Liver (tissue), 9 donors: ENCODE data around the gene LILRB3. TPM values are rescaled to one million over a fixed set of nuclear protein-coding genes. Genes with fewer than 3 reads are reported as not detected.

Experiments
- DNase-seq: peaks from one replicate; pipeline ENCODE4 v3.0.0-alpha.2; 2017; ENCODE audit warnings: low spot score
- H3K27ac ChIP-seq, 2 donors: one replicate each; pipeline ENCODE4 v1.7.0; 2013; ENCODE audit warnings: inconsistent platforms in 2 of 2, low read length in 2 of 2, control low read depth in 1 of 2, low read depth in 1 of 2, mild to moderate bottlenecking in 1 of 2
- H3K27me3 ChIP-seq, 4 donors: one replicate each; pipeline versions ENCODE4 v1.6.1 to v1.7.0; 2013; ENCODE audit warnings: low read length in 3 of 4, inconsistent platforms in 1 of 4, mild to moderate bottlenecking in 1 of 4, moderate library complexity in 1 of 4; ENCODE audit not compliant: control insufficient read depth in 4 of 4, insufficient read depth in 4 of 4
- H3K36me3 ChIP-seq, 4 donors: one replicate each; pipeline versions ENCODE4 v1.6.1 to v1.7.0; 2013; ENCODE audit warnings: low read length in 3 of 4, mild to moderate bottlenecking in 3 of 4, low read depth in 1 of 4, moderate library complexity in 1 of 4; ENCODE audit not compliant: control insufficient read depth in 4 of 4, insufficient read depth in 3 of 4
- H3K4me1 ChIP-seq, 4 donors: one replicate each; pipeline versions ENCODE4 v1.6.1 to v1.7.0; 2013; ENCODE audit warnings: low read length in 3 of 4, mild to moderate bottlenecking in 3 of 4, moderate library complexity in 1 of 4; ENCODE audit not compliant: control insufficient read depth in 4 of 4, insufficient read depth in 4 of 4
- H3K4me3 ChIP-seq, 3 donors: one replicate each; pipeline versions ENCODE4 v1.6.1 to v1.7.0; 2013; ENCODE audit warnings: low read length in 3 of 3, control low read depth in 1 of 3, low read depth in 1 of 3, mild to moderate bottlenecking in 1 of 3
- H3K9ac ChIP-seq, 2 donors: one replicate each; pipeline ENCODE4 v1.7.0; 2013; ENCODE audit warnings: low read length in 2 of 2, mild to moderate bottlenecking in 2 of 2, moderate library complexity in 2 of 2, control low read depth in 1 of 2, low read depth in 1 of 2
- H3K9me3 ChIP-seq, 4 donors: one replicate each; pipeline versions ENCODE4 v1.6.1 to v1.7.0; 2013; ENCODE audit warnings: low read length in 3 of 4; ENCODE audit not compliant: control insufficient read depth in 4 of 4
- ATF3 ChIP-seq: IDR thresholded peaks from 2 replicates; pipeline ENCODE4 v1.6.1; 2016; ENCODE audit warnings: antibody characterized with exemption
- CTCF ChIP-seq: fragments of 150-350 bp; IDR thresholded peaks from 2 replicates; pipeline ENCODE4 v1.5.1; 2017; ENCODE audit warnings: improper control_type of control experiment, low read depth, low read length; ENCODE audit not compliant: missing input control
- EGR1 ChIP-seq, 2 donors: IDR thresholded peaks; 2 replicates each; pipeline ENCODE4 v1.6.1; 2016 to 2018; ENCODE audit warnings: antibody characterized with exemption in 2 of 2, low read depth in 2 of 2
- FOXA1 ChIP-seq: IDR thresholded peaks from 2 replicates; pipeline ENCODE4 v1.6.1; 2016; ENCODE audit warnings: antibody characterized with exemption
- FOXA2 ChIP-seq: IDR thresholded peaks from 2 replicates; pipeline ENCODE4 v1.6.1; 2016; ENCODE audit warnings: antibody characterized with exemption
- GABPA ChIP-seq, 2 donors: IDR thresholded peaks in 1 of 2; conservative IDR thresholded peaks in 1 of 2; 2 replicates each; pipeline ENCODE4 v1.6.1; 2016; ENCODE audit warnings: antibody characterized with exemption in 2 of 2, mild to moderate bottlenecking in 1 of 2, moderate library complexity in 1 of 2
- HNF4A ChIP-seq, 2 donors: conservative IDR thresholded peaks; 2 replicates each; pipeline ENCODE4 v1.6.1; 2016; ENCODE audit warnings: antibody characterized with exemption in 2 of 2, mild to moderate bottlenecking in 2 of 2
- HNF4G ChIP-seq: IDR thresholded peaks from 2 replicates; pipeline ENCODE4 v1.6.1; 2016; ENCODE audit warnings: antibody characterized with exemption
- JUND ChIP-seq, 2 donors: IDR thresholded peaks; 2 replicates each; pipeline ENCODE4 v1.6.1; 2016; ENCODE audit warnings: antibody characterized with exemption in 2 of 2
- MAX ChIP-seq: IDR thresholded peaks from 2 replicates; pipeline ENCODE4 v1.6.1; 2016; ENCODE audit warnings: antibody characterized with exemption
- NR2F2 ChIP-seq: IDR thresholded peaks from 2 replicates; pipeline ENCODE4 v1.6.1; 2016; ENCODE audit warnings: antibody characterized with exemption
- RAD21 ChIP-seq, 2 donors: IDR thresholded peaks; 2 replicates each; pipeline ENCODE4 v1.6.1; 2016; ENCODE audit warnings: antibody characterized with exemption in 2 of 2, mild to moderate bottlenecking in 2 of 2
- REST ChIP-seq: IDR thresholded peaks from 2 replicates; pipeline ENCODE4 v1.6.1; 2016; ENCODE audit warnings: antibody characterized with exemption, mild to moderate bottlenecking
- RXRA ChIP-seq, 2 donors: IDR thresholded peaks; 2 replicates each; pipeline ENCODE4 v1.6.1; 2017 to 2018; ENCODE audit warnings: antibody characterized with exemption in 2 of 2, mild to moderate bottlenecking in 1 of 2
- SP1 ChIP-seq: IDR thresholded peaks from 2 replicates; pipeline ENCODE4 v1.6.1; 2018; ENCODE audit warnings: antibody characterized with exemption, mild to moderate bottlenecking
- TAF1 ChIP-seq: conservative IDR thresholded peaks from 2 replicates; pipeline ENCODE4 v1.6.1; 2016; ENCODE audit warnings: antibody characterized with exemption, mild to moderate bottlenecking
- YY1 ChIP-seq: IDR thresholded peaks from 2 replicates; pipeline ENCODE4 v1.6.1; 2016; ENCODE audit warnings: antibody characterized with exemption, mild to moderate bottlenecking
- ZBTB33 ChIP-seq: IDR thresholded peaks from 2 replicates; pipeline ENCODE4 v1.6.1; 2016; ENCODE audit warnings: antibody characterized with exemption
- WGBS: extraction: QIAGEN DNeasy Blood & Tissue Kit; methylation state at CpG from one replicate; pipeline ENCODE4 v1.1.7; 2013; 5-methylcytosine and 5-hydroxymethylcytosine counted together
- polyA plus RNA-seq, 2 donors: library from polyadenylated mRNA; stranded (reverse) in 1 of 2; unstranded in 1 of 2; fragments of 200-250 nt in 1 of 2; fragments of >200 nt in 1 of 2; fragmentation: Nextera tagmentation in 1 of 2; extraction: Ambion mirVana in 1 of 2; gene quantifications; one replicate each; pipeline versions ENCODE4 v1.2.1 to v1.2.3, GENCODE V29; 2013 to 2015
- total RNA-seq, 2 donors: library from RNA; depleted of rRNA; stranded (reverse); fragments of >200 nt; gene quantifications; one replicate each; pipeline ENCODE4 v1.2.3, GENCODE V29; 2014
- donor health status: healthy.
- donor health status: healthy.
- donor health status: healthy.
- donor health status: healthy.
- donor health status: healthy.

LILRB3 gene
- total and polyA plus RNA-seq, 4 donors: 2.2 to 10.5 (median 3.3) TPM

GRCh38 chr19:54255105-54255775 lies 32.4 kb upstream of the LILRB3 start:
- no peak for DNase-seq
- TF ChIP-seq FOXA1: no peak
- no peak for TF ChIP-seq HNF4A (conservative IDR thresholded peaks at IDR 0.05)
- no peak for TF ChIP-seq MAX
- TF ChIP-seq NR2F2: no peak
- TF ChIP-seq ZBTB33: no peak
- no peak for TF ChIP-seq CTCF
- TF ChIP-seq HNF4G: no peak
- no peak for TF ChIP-seq TAF1
- no peak for TF ChIP-seq FOXA2
- TF ChIP-seq RAD21 (IDR thresholded peaks at IDR 0.05): no peak
- TF ChIP-seq YY1: no peak
- no peak for TF ChIP-seq EGR1 (IDR thresholded peaks at IDR 0.05; ENCODE audit: low read depth in 2 of 2)
- TF ChIP-seq SP1: no peak
- TF ChIP-seq REST: no peak
- no peak for TF ChIP-seq GABPA (IDR thresholded peaks at IDR 0.05 in 1 of 2, conservative IDR thresholded peaks at IDR 0.05 in 1 of 2)
- TF ChIP-seq ATF3: no peak
- no peak for TF ChIP-seq JUND (IDR thresholded peaks at IDR 0.05)
- no peak for TF ChIP-seq RXRA (IDR thresholded peaks at IDR 0.05)
- Histone ChIP-seq H3K4me1 (no peaks in the 10 kb centered on the region), H3K36me3 (no peaks in the 10 kb centered on the region), H3K4me3 (no peak overlapping the region), H3K9ac (no peak overlapping the region), H3K27me3 (no peaks in the 10 kb centered on the region), H3K27ac (no peak overlapping the region), H3K9me3 (no peaks in the 10 kb centered on the region)
- WGBS: 53% methylated on average over 26 of the region's 26 CpGs
